Stimulated activated CD4-positive, alpha-beta T cell treated with anti-CD3 and anti-CD28 coated beads, Interleukin-4, amount 100 ng/mL, for 4 hours (primary cell): ENCODE results near the gene ACRV1.
"Not testable (repeated sequence)": the region's sequence is repeated elsewhere in the genome, so short reads cannot be mapped to it uniquely, and the experiment has no call there.

Source experiments
- DNase-seq, 2 experiments: peaks; one replicate each; pipeline ENCODE4 v3.0.0-alpha.2; 2020

ACRV1 gene, protein sequence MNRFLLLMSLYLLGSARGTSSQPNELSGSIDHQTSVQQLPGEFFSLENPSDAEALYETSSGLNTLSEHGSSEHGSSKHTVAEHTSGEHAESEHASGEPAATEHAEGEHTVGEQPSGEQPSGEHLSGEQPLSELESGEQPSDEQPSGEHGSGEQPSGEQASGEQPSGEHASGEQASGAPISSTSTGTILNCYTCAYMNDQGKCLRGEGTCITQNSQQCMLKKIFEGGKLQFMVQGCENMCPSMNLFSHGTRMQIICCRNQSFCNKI

DNA sequence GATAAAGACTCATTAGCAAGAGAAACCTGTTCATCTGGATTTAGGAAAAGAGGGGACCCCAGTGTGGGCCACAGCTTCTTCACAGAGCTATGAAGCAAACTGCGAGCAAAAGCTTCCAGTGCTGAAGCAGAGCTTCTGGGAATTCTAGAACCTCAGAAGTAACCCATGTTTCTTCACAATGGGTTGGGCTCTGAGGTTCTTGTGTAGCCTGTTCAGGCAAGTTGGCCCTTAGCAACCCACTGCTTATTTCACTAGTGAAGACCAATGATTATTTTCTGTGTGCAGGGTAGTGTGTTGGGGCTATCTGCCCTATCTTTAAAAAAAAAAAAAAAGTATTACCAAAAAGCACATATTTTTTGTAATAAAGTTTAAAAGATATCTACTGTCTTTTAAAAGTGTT lies at the start of gene ACRV1:
Gene ACRV1, minus strand, starts transcription at position 101 of the 400 bp plus-strand sequence. Its CDS starts 67 bp downstream, at position 34.
- DNase-seq = no peak

DNA sequence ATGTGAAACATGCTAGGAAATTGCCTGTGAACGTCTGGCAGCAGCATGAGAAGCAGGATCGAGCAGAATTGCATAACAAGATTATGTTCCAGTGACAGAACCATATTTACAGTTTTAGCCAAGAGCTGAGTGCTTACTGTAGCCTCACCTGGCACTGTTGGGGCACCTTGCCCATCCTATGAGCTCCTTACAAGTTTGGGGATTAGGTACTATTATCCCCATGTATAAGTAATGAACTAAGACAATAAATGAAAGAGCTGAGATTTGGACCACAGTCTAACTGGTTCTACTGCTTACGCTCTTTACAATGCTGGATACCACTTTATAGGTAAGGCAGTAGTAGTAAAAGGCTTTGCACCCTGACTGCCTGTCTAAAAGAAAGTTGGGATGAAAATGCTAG lies 48.3 kb upstream of the ACRV1 start:
- DNase-seq = no peak

DNA sequence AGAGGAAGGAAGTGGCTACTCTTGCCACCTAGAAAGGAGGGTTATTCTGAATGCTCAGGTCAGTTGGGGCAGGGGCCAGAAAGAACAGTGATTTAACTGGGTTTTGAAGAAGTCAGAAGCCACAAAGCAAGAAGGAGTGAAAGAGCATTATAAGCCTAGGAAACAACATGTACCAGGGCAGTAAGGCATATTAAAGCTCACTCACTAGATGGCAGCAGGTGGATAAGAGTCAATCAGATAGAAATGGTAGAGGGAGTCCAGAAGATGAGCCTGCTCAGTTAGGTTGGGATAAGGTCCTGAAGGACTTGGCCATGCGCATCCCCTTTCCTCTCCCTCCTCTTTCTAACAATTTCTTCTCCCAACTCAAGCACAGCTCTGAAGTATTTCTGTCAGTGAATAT lies 43.5 kb upstream of the ACRV1 start:
- no peak for DNase-seq

DNA sequence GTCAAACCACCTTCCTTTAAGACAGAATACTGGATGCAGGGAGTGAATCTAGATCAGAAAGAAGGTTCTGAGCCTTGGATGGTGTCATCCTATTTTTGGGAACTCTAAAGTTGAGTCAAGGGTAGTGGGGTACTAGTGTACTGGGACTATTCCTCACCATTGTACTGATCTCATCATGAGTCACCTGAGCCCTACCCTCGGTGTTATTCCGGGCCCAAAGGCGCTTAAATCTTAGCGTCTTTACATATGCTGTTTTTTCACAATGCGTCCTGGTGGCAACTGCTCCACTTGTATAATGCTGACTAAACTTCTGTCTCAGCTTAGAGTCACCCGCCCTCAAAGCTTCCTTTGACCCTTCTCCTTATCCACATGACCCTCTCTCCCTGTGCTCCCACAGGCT lies 40.1 kb upstream of the ACRV1 start:
- DNase-seq = no peak

DNA sequence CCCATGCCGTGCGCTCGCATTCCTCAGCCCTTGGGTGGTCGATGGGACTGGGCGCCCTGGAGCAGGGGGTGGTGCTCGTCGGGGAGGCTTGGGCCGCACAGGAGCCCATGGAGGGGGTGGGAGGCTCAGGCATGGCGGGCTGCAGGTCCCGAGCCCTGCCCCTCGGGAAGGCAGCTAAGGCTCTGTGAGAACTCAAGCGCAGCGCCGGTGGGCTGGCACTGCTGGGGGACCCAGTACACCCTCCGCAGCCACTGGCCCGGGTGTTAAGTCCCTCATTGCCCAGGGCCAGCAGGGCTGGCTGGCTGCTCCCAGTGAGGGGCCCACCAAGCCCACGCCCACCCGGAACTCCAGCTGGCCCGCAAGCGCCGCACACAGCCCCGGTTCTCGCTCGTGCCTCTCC lies 24.0 kb upstream of the ACRV1 start:
- DNase-seq = not testable (repeated sequence)

DNA sequence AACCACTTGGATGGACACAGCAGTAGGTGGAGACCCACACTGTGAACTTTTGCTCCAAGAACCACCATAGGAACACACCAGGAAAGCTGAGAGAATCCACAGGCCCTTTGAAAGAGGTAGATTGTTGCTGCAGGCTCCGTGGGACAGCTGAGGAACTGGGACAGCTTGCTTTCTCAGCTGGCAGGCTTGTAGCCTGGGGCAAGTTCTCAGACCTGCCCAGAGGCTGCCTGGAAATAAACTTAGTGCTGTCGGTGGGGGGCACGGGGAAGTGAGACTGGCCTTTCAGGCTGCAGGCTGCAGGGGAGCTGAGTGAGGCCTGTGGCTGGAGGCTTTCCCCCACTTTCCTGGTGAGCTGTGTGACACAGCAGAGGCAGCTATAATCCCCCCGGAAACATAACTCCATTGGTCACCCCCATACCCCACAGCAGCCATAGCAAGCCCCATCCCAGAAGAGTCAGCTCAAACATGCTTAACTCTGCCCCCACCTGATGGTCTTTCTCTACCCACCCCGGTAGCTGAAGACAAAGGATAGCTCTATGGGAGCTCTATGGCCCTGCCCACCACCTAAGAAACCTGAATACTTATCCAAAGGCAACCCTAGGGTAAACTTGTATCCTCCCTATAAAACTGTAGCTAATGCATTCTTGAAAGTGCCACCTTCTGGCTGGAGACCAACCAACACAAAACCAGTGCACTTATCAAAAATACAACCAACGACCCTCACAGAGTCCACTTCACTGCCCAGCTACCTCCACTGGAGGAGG lies 21.4 kb upstream of the ACRV1 start:
- no peak for DNase-seq

DNA sequence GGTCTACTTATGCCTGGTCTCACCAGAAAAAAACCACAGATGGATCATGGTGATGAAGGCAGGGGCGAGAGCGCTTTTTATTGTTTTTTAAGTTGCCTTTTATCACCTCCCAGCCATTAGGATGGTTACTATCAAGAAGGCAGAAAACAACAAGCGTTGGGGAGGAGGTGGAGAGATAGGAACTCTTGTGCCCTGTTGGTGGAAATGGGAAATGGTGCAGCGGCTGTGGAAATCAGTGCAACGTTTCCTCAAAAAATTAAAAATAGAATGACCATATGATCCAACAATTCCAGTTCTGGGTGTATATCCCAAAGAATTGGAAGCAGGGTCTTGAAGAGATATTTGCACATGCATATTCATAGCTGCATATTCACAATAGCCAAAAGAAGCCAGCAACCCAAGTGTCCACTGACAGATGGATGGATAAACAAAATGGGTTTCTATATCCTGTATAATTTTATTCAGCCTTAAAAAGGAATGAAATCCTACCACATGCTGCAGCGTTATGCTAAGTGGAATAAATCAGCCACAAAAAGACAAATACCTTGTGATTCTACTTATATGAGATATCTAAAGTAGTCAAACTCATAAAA lies 20.5 kb upstream of the ACRV1 start:
- DNase-seq = no peak

DNA sequence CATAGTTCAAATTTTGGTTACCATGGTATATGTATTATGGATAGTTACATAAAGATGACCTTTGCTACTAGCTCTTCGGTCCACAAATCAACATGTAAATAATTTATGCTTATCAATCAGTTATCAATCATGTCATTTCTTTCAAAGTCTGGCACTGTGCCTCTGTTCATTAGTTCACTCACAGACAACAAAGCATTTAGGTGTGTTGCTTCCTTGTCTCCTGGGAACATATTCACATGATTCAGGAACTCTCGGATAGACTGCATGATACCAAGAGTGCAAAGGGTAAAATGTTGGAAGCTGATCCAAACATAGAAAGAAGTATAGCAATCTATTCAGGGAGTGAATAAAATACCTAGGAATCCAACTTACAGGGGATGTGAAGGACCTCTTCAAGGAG lies 14.3 kb upstream of the ACRV1 start:
- no peak for DNase-seq

DNA sequence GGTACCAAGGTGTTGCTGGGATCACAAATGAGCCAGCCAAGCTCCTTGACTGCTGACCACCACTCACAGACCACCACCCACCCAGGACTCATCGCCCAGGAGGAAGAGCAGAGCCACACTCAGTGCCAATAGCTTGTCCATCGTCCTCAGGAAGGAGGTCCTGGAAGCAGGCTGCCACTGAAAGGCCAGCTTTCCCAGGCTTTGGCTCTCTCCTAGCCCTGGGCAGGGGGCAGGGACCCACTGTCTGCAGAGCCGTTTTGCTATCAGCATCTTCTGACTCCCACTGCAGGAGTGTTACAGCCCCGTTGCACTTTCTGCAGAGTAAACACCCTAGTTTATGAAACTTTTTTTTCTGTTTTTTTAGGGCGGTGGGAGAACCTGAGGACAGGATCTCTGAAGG lies 12.2 kb upstream of the ACRV1 start:
- no peak for DNase-seq

DNA sequence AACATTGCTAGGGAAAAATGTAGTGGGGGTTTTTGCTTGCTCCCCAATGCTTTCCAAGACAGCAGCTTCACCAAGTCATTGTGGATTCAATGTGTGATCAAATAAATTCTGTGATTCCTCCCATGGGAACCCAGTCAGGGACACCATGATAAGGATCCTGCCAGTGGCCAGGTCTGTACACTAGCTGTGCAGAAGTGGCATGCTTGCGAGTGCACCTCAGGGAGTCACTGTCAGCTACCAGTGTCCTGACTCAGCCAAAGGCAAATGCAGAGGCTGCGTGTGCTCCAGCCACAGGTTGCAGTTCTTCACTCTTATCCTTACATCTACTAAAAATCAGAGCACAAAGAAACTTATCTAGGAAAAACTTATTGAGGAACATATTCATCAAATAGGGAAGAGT lies 9.4 kb upstream of the ACRV1 start:
- DNase-seq = no peak

DNA sequence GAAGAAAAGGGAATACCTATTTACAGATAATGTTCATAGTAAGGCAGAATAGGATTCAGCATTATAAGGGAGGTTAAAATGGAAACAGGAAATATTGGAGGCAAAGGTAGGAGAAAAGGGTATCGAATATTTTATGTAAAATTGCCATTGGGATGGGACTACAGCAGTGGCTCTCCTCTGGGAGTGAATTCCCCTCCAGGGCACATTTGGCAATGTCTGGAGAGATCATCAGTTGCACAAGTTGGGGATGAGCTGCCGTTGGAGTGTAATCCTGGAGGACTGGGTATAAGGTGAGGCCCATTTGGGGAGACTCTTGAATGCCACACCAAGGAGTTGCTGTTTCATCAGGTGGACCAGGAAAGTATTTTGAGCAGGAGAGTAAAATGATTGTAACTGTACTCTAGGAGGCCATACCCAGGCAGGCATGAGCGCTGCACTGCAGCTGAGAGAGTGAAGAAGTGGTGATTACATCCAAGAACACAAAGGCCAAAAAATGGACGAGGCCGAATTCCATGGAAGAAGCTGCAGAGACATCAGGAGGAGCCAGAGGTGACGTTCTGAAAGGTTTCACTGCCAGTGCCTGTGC lies 8.7 kb upstream of the ACRV1 start:
- DNase-seq = no peak

DNA sequence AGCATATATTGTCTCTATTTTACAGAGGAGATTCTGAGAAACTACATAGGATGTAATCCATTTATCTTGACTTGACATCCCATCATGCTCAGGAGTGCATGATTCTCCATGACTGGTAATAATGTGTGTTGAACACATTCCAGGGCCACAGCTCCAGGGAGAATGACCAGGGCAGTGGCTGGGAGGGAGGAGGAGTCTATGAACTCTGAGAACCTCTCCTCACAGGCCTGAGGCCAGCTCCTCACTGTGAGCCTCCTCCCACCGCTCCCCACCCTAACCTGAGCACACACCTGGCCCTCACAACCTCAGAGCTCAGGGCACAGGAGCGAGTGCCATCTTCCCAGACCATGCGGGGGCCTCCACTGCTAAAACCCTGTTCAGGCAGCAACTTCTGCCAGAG lies 8.0 kb upstream of the ACRV1 start:
- no peak for DNase-seq

DNA sequence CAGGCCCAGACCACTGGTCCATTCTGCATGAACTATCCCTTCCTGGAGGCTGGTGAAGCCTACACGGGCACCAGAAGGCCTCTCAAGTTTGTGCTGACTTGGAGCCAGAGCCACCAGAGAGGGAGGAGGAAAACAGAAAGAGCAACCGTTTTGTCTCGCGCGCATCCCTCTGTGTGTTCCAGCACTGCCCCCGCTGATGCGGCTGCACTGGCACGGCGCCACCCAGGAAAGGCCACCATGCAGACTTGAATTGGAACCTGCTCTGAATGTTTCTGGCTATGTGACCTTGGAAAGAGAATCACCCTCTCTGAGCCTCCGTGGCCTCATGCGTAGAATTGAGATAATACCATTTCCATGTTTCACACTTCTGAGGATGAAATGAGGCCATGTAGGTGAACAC lies 7.4 kb upstream of the ACRV1 start:
- no peak for DNase-seq

DNA sequence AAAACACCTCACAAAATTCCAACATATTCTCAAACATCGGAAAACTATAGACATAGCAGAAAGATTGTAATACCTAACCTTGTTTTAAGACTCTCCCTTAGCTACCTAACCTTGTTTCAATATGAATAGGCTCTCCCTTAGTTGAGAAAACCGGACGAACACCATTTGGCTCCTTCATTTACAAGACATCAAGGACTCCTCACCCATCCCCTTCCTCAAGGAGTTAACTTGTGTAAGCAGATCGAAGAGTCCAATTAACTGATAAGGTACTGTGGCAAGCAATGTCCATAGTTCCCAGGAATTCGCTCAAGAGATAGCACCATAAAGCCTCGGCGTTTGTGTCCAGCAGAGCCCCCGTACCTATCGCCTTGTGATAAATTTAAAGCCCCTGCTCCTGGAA lies 4.6 kb upstream of the ACRV1 start:
- DNase-seq = no peak

DNA sequence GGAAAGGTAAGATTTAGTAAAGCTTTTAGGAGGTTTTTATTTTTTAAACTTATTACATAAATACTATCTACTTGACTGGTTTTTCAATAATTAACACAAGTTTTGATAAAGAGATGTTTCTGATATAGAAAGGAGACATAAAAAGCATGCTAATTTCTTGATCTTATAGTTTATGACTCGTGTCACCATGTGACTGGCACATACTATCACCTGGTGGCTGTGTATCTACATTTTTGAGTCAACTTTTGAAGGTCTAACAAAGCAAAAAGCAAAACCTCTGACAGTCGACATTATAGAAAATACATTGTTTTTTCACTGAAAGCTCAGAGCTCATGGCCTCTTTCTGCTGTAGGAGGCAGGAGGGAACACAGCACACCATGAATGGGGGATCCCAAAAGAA lies 810 bp downstream of the ACRV1 start:
- DNase-seq = no peak

DNA sequence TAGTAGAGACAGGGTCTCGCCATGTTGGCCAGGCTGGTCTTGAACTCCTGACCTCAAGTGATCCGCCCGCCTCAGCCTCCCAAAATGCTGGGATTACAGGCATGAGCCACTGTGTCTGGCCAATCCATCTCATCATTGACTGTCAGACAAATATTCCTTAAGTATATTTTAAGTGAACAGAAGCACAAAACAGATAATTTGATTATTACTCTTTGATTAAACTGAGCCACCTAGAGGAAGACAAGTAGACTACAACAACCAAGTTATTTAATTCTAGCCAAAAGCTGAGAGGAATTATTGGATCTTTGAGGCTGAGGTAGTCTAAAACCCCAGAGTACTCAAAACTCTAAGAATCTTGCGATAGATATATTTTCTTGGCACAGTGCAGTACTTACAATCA lies 1.2 kb downstream of the ACRV1 start:
- DNase-seq = no peak

DNA sequence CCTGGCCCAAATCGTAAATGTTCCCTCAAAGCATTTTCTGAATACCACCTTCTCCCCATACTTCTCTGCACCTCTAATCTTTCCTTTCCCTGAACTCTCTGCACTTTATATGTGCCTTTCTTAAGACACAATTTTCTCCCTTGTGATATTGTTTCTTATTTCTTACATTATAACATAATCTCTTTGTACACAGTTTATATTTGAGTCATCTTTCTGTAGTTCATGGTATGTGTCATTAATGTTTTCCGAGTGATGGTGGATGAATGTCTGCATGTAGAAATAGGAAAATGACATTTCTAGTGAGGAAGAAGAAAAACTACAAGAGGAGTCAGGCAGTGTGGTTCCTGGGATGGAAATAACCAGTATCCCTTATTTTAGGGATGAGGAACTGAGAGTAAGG lies 5.5 kb downstream of the ACRV1 start:
- DNase-seq = no peak

DNA sequence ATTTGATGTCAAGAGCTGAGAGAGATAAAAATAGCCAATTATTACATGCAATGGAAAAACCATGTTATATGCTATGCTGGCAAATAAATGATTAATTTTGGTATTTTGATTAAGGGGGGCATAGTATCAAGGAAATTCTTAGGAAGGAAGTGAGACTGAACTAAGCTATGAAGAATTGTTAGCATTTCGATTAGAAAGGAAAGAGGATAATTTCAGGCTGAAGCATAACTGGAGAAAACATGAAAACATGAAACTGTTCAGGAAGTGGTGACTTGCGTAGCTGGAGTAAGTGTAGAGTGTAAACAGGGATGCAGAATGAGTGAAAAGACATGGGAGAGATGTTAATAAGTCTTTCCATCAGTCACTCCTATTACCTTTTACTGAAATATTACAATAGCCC lies 6.4 kb downstream of the ACRV1 start:
- DNase-seq = no peak

DNA sequence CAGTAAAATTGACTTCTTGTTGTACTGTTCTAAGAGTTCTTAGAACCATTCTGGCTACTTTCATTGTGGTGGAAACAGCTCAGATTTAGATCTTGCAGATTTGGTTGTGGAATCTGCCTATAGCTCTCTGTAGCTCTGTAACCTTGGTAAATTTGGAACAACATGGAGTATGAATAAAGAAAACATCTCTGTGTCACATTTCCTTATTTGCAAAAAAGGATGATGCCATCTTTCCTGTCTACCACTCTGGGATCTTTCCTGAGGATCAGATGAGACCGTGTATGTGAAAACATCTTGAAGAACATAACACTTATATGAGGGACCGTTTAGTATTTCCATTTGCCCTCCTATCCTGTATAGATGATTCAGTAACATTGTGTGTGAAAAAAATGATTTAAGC lies 9.1 kb downstream of the ACRV1 start:
- no peak for DNase-seq

DNA sequence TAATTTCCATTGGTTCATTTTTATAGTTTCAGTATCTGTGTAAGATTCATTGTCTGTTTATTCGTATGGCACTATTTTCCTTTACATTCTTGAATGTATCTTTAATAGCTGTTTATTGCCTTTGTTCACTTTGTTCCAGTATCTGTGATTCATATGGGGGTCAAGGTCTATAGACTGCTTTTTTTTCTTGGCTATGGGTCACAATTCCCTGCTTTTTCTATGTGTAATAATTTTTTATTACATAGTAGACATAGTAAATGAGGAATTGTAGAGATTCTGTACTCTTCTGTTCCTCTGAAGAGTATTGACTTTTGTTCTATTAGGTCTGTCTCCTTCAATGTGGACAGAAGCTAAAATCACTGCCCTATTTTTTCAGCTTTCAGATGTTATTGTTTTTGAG lies 10.5 kb downstream of the ACRV1 start:
- no peak for DNase-seq

DNA sequence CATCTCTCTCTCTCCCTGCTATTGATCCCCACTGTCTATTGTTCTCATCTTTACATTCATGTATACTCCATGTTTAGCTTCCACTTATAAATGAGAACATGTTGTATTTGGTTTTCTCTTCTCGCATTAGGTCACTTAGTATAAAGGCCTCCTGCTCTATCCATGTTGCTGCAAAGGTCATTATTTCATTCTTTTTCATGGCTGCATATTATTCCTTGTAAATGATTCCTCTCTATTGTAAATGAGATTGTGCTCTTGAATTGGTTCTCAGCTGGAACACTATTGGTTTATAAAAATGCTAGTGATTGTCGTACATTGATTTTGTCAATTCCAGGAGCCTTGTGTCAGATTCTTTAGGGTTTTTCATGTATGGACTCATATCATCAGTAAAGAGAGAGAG lies 13.5 kb downstream of the ACRV1 start:
- no peak for DNase-seq

DNA sequence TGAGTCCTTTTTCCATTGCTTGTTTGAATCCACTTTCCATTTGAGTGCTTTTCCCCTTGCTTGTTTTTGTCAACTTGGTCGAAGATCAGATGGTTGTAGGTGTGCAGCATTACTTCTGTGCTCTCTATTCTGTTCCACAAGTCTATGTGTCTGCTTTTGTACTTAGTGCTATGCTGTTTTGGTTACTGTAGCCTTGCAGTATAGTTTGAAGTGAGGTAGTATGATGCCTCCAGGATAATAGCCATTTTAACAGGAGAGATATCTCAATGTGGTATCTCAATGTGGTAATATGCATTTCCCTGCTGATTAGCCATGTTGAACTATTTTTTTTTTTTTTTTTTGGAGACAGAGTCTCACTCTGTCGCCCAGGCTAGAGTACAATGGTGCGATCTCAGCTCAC lies 16.7 kb downstream of the ACRV1 start:
- DNase-seq = no peak

DNA sequence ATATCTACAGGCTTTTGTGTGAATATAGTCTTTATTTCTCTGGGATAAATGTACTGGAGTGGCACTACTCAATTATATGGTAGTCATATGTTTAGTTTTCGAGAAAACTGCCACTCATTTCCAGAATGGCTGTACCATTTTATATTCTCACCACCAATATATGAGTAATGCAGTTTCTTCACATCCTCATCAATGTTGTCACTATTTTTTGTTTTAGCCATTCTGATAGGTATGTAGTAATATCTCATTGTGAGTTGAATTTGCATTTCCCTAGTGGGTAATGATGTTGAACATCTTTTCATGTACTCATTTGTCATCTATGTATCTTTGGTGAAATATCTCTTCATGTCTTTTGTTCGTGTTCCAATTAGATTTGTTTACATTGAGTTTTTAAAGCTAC lies 18.0 kb downstream of the ACRV1 start:
- no peak for DNase-seq
